NCI-H345 treated with DMSO at 0.1 percent for 48 hours (cell line): ENCODE results near the gene MKNK2.

Experiments
- DNase-seq: peaks from one replicate; lab custom pipeline; 2025; ENCODE audit not compliant: unreplicated experiment; lab: John Stamatoyannopoulos, UW

MKNK2 gene

DNA sequence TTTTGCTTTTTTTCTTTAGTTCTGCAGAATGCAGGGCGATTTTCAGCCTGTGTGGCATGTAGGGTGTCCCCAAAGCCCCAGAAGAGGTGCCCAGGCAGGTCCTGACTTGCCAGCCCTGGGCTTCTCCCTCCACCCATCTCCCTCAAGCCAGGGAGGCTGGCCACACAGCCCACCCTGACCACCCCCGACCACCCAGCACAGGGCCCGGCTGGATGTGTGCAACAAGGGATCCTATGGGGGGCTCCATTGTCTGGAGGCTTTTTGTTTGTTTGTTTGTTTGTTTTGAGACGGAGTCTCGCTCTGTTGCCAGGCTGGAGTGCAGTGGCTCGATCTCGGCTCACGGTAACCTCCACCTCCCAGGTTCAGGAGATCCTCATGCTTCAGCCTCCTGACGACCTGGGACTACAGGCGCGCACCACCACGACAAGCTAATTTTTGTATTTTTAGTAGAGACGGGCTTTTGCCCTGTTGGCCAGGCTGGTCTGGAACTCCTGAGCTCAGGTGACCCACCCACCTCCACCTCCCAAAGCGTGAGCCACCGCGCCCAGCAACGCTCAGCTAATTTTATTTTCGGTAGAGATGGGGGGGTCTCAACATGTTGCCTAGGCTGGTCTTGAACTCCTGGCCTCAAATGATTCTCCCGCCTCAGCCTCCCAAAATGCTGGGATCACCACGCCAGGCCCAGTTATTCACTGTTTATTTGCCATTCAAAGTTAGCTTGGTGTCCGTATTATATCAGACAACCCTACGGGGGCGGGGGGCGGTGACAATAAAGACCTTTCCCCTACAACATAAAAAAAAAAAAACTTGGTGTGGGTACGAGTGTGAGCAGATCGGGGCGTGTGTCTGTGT is 7.8 kb upstream of the MKNK2 start:
- DNase-seq, result no peak

DNA sequence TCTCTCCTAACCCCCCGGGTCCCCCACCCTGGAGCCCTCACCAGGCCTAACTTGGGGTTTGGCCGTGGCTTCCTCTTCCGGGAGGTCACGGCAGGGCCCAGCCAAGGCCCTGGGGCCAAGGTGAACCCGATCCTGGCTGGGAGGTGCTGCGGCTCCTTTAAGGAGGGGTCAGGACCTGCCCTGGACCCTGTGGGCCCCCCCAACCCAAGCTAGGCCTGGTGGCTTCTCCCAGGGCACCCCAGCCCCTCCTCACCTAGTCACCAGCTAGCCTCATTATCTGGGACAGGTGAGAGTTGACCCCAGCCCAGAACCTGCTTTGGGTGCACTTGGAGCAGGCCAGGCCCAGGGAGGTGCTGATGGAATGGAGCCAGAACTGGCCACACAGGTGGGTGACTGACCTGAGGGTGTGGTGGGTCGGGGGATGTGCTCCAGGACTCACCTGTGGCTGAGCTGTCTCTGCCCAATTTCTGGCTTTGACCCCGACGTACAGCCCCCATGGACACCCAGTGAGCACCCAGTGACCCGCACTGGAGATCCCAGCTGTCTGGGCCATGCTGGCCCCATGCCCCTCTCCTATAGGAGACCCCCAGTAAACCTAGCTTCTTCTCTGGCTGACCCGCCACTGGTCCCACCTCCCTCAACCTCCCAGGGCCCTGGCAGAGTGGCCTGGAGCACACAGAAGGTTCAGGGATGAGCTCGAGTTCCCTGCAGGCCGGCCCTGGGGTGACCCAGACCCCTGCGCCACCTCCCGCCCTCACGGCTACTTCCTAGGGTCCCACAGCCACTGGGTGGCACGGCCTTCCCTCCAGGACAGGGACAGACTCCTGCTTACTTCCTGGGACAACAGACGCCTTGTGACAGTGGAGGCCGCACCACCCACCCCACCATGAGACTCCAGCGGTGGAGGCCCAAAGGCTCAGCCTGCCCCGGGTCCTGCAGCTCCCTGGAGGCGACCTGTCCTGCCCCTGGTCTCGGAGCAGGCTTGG is 6.7 kb upstream of the MKNK2 start:
- DNase-seq, result no peak

DNA sequence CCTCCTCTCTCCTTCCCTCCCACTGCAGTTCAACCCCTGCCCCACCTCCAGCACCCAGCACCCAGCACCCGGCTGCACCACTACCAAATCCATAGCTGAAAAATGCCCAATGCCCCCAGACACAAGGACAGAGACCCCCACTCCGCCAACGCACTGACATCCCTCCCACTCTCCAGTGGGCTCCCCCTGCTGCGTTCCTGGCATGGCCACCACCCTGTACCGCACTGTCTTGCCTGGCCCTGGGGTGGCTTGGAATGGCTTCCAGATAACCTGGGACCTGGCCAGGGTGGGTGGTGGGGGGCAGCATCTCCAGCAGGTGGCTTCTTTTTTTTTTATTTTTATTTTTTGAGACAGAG is 5.8 kb upstream of the MKNK2 start:
- no peak for DNase-seq

DNA sequence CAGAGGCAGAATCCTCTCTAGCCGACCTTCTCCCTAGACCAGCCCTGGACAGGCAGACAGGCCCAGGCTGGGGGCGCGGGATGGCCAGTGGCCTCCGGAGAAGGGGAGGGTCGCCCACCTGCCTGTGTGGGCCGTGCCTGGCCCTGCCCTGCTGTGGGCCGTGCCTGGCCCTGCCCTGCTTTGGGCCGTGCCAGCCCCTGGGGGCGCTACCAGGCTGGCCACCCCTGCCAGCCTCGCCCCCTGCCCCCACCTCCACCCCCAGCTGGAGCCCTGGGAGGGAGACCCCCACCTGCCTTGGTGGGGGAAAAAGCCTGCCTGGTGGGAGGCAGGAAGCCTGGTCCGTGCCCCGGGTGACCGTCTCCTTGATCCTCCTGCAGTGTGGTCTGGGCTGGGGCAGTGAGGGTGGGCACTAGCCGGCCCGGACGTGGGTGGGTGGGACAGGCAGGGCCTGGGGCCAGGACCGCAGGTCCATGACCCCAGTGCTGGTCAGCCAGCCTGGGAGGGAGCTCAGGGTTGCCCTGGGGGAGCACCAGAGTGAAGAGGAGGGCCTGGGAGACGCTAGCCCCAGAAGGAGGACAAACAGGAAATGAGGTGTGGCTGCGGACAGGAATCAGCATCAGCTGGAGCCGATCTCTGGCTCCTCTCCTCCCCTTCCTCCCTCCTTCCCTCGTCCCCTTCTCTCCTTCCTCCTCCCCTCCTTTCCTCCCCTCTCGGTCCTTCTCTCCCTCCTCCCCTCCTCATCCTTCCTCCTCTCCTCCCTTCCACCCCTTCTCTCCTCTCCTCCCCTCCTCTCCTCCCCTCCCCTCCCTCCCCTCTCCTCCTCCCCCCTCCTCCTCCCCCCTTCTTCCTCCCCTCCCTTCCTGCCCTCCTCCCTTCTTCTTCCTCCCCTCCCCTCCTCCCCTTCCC is 5.1 kb upstream of the MKNK2 start:
- DNase-seq, result no peak

DNA sequence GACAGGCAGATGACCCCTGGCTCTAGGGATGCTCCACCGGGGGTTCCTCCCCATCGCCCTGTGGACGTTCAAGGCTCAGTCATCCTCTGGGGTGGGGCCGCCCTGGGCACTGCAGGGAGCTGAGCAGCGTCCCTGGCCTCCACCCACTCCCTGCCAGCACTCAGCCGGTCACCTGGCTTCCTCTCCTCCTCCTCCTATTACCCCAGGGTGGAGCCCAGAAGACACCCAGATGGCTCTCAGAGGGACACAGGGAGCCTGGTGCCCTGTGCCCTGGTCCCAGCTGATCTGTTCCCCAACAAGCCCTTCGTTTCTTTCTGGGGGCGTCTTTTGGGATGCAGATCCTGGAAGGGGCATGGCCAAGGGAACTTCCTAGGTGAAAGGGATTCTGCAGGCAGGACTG is 3.7 kb upstream of the MKNK2 start:
- DNase-seq, result no peak

DNA sequence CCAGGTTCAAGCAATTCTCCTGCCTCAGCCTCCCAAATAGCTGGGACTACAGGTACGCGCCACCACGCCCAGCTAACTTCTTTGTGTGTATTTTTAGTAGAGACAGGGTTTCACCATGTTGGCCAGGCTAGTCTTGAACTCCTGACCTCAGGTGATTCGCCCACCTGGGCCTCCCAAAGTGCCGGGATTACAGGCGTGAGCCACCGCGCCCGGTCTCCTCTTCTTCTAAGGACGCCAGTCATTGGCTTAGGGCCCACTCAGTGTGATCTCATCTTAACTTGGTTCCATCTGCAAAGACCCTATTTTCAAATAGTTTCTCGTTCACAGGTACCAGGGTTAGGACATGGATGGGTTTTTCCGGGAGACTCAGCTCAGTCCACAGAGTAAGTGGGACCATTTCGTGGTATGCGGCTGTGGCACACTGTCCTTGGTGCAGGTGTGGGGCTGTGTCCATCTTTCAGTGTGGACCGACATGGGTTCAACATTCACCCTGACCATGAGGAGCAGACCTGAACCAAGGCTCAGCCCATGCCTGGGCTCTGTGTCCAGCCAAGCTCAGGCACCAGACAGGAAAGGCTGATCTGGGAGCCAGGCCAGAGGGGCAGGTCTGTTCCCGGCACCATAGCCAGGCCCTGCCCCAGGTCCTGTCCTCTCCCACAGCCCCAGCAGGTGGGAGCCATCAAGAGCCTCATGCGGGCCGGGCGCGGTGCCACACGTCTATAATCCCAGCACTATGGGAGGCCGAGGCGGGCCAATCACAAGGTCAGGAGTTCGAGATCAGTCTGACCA is 2.8 kb upstream of the MKNK2 start:
- DNase-seq, result no peak

DNA sequence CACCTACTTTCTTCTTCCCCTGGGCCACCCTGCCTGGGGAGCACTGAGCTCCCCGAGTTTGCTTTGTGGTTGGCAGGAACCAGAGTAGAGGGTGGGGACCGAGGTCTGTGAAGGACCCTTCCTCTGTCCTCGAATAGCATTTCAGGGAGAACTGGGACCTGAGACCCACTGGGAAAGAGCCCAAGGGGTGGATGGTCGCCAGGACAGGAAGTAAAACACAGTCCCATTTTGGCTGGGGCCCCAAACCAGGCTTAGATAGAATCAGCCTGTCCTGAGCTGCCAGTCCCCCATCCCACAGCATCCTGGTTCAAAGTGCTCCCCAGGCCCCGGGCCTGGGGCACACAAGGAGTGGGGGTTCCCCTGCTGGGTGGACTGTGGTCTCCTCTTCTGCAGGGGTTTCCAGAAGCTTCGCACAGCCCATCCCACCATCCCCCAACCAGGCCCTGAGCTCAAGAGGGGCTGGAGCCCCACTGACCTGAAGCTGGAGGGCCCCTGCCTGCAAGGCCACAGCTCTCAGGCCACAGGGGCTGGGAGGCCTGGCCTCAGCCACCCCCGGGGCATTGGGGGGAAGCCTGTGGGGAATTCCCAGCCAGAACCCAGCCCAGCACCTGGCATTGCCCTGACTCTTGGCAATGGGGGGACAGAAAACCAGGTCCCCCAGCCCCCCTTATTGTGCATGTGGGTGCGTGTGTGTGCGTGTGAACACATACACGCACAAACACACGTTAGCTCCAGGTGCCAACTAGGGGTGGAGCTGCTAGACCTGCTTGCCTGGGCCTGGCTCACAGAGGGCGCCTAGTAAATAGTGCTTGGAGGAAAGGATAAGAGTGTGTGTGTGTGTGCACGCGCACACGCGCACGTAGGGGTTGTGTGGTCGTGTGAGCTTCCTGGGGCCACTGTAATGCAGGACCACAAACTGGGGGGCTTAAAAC is 995 bp upstream of the MKNK2 start:
- DNase-seq, result no peak

DNA sequence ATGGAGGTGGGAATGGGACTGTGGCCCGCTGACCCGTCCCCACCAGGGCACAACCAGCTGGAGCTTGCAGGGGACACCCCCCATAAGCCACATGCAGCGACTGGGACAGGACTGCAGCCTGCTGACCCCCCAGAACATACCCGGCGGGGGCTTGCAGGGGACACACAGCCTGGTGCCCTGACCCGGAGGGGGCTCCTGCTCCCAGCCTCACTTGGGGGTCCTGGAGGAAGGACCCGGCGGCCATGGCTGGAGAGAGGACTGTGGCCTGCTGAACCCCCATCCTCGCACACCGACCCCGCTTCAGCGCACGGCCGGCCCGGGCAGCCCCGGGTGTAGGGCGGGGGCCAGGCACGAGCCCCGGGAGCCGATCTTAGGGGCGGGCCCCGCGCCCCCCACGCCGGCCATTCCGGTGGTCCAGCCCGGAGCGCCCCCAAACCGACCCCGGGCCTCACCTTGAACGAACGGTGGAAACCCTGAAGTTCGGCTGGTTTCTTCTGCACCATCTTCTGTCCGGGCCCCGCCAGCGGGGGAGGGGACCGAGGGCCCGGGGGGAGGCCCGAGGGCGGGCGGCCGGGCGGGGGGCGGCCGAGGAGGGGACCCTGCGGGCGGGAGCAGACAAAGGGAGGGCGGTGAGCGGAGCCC is 574 bp downstream of the MKNK2 start:
- DNase-seq, result no peak

DNA sequence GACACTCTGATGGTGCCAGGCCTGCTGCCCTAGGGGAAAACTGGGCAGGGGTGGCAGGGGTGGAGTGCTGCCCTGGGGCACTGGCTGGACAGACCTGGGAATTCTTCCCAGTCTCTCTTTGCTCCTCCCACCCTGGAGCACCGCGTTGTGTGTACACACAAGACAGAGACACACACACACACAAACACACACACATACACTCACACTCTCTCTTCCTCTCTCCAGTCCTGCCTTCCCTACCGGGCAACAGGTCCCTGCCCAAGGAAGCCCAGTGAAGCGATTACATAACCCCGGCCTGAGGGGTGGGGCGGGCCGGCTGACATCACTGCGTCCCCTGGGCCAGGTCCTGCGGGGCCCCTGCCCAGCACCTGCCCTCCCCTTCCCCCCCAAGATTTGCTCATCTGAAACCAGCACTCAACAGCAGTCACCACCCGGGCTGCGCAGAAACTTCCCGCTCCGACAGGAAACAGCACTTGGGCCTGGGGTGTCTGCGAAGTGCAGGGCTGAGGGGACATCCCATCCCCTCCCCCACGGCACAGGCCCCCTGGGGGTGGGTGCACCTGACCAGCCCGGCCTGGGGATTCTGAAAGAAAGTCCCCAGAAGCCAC is 1.2 kb downstream of the MKNK2 start:
- no peak for DNase-seq

DNA sequence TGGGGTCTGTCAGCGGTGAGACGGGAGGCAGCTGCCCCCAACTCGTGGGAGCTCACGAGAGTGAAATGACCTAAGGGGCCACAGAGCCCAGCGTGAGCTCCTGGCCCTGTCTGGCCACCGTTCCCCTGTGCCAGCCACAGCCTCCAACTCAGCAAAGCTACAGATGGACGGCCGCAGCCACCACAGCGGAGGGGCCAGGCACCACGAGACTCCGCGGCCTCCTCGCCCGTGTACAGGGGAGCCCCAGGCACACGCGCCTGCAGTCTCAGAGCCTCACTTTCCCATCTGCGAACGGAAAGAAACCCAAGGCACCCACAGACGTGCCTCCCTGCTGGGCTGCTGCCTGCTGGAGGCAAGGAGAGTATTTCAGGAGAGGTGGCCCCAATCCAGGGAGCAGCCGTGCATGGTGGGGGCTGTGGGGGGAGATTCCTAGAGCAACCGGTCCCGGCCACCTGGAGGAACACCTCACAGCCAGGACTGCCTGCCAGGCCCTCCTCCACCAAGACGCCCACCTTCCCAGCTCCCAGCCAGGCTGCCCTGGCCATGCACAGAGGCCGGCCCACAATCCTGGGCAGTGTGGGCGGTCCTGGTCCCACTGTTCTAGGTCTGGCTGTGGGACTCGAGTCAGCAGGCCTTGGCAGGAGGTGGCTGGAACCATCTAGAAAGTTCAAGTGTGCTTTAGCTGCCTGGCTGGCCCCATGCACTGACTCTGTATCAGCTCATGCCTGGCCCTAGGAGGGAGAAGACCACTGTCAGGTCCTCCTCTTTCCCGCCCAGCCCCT is 1.9 kb downstream of the MKNK2 start:
- no peak for DNase-seq

DNA sequence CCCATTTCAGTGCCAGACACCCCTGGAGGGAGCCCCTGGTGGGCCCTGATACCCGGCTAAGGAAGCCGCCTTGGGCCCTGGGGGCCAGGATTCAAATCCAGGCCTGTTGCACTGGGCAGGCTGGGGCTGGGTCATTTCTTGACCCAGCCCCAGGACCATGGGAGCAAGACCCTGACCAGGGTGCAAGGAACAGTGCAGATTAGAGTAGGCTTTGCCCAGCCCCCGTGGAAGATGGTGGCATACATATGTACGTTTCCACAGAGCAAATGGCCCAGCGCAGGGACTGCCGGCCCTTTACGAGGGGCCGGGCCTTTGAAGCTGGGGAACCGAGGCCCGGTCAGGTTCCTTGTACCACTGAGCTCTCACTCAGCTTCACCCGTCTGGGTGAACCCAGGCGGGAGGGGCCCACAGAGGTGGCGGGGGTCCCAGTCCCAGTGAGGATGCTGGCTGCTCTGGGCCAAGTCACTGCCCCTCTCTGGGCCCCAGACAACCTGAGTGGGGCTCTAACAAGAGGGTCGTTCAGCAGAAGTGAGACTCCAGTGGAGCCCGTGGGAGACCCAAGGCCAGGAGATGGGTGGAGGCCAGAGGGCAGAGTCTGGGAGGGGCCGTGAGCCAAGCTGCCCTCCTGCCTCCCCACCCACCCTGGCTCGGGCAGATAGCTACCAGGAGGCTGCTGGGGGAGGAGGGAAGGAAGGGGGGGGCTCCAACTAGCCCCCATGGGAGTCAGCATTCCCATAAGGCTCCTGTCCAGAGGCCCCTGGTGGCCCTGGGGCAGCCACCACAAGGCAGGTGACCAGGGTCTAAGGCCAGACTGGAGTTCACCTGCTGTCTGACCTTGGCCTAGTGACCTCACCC is 2.7 kb downstream of the MKNK2 start:
- DNase-seq, result no peak

DNA sequence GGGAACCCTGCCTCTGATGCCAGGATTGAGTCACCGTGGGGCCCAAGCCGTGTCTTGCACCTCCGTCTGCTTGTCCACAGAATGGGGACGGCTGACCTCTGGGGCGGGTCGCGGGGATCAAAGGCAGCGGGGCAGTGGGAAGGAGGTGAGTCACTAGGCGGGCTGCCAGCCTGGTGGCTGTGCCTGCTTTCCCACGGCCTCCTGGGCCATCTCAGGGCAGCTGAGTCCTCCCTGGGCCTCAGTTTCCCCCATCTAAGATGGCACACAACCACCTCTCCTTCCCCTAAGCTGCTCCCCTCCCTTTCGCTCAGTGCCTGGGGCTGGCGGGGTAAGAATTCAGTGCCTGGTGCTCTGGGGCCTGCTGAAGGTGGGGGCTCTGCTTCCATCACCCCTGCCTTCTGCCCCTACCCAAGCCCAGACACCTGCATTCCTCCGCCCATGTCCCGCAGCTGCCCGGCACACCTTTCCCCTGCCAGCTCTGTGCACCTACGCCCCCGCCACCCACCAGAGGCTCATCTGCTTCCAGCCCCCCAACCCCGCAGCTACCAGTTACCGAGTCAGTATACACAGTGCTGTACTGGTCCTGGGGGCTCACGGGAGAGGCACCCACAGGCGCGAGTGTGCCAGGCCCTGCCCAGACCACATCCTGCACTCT is 3.5 kb downstream of the MKNK2 start:
- DNase-seq, result no peak

DNA sequence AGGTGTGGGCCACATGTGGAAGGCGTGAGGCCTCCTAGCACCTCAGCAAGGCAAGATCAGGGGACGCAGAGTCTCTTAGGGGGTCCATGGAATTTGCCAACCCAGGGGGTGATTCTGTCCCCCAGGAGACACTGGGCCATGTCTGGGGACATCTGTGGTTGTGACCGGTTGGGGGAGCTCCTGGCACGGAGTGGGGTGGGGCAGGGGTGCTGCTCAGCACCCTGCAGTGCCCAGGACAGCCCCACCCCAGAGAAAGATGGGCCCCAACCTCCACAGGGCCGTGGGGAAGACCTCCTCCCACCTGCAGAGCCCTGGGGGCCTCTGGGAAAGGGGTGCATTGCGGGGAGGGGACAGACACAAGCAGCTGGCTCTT is 4.0 kb downstream of the MKNK2 start:
- no peak for DNase-seq

DNA sequence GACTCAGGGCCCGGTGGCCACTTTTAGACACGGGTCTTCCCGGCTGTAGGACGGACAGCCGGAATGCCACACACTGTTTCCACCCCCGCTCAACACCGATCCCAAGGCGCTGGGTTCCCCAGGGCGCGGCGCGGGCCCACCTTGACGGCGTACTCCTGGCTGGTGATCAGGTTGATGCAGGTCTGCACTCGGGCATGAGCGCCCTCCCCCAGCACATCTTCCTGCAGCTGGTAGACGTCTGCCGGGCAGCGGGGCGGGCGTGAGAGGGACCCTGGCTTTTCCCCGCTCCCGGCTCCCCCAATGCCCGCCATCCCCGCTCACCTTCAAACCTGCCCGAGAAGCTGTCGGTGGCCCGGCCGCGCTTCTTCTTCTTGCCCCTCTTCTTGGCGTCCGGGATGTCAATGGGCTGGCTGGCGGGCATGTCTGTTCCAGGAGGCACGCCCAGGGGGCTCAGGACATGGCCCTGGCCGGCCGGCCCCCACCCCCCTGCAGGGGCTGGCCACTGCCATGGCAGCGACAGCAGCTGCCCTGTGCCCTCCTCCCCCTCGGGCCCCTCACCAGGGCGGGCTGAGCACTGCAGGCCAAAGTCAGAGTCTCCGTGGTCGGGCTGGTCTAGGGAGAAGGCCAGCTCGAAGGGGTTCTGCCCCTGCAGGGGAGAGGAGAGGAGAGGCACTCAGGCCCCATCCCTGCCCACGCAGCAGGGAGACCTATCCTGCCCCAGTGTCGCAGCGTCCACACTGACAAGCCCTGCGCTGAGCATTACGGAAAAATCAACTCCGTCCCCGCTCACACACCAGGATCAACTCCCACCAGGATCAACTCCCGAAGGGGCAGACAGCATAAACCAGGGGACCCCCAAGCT is 4.8 kb downstream of the MKNK2 start:
- no peak for DNase-seq

DNA sequence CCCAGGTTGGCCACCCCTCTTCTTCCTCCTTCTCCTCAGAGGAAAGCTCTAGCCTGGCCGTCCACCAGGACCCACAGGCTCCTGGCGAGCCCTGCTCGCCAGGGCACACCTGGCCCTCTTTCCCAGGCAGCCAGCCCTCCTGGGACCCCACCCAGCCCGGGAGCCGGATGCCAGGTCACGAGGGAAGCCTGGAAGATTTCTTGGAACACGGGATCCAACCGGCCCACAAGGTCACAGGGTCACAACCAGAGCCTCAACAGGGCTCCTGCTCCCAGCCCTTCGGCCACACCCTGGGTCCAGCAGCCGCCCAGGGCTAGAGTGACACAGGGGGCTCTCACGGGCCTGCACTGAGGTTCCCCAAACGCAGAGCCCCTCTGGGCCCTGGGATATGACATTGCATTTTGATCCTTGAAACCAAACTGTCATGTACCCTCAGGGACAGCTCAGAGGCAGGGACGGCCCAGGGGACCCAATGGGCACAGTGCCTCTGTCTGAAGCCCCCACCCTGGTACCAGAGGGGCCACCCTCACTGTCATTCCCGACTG is 5.5 kb downstream of the MKNK2 start:
- no peak for DNase-seq
